DOHH2 (cell line): ENCODE measurements around the gene PDE2A.

ENCODE experiments used
- H3F3A ChIP-seq: fragments of 200-600 bp; sonication (generic), shearing (Covaris generic); 2 replicates; pipeline ENCODE4 v1.6.0; 2016; ENCODE audit warnings: antibody characterized with exemption, mild to moderate bottlenecking; ENCODE audit not compliant: control insufficient read depth, insufficient read depth
- H3K27ac ChIP-seq: fragments of 200-600 bp; sonication (generic); 2 replicates; pipeline ENCODE4 v1.5.1; 2014; ENCODE audit warnings: low read depth, mild to moderate bottlenecking, low read length, moderate library complexity
- H3K27me3 ChIP-seq: fragments of 200-600 bp; sonication (generic); 2 replicates; pipeline ENCODE4 v1.6.1; 2014; ENCODE audit warnings: mild to moderate bottlenecking, low read length, mixed read lengths; ENCODE audit not compliant: control insufficient read depth
- H3K36me3 ChIP-seq: fragments of 200-600 bp; sonication (generic); 2 replicates; pipeline ENCODE4 v1.6.1; 2014; ENCODE audit warnings: mild to moderate bottlenecking, low read length, moderate library complexity, mixed read lengths; ENCODE audit not compliant: control insufficient read depth
- H3K4me1 ChIP-seq: fragments of 200-600 bp; sonication (generic); 2 replicates; pipeline ENCODE4 v1.6.1; 2014; ENCODE audit warnings: mild to moderate bottlenecking, low read length, mixed read lengths; ENCODE audit not compliant: control insufficient read depth
- H3K4me2 ChIP-seq: fragments of 200-600 bp; sonication (generic); 2 replicates; pipeline ENCODE4 v1.6.0; 2014; ENCODE audit warnings: mild to moderate bottlenecking, low read length, moderate library complexity
- H3K4me3 ChIP-seq: fragments of 200-600 bp; sonication (generic); 2 replicates; pipeline ENCODE4 v1.5.1; 2014; ENCODE audit warnings: mild to moderate bottlenecking, low read length, mixed read lengths
- H3K79me2 ChIP-seq: fragments of 200-600 bp; sonication (generic); 2 replicates; pipeline ENCODE4 v1.6.1; 2014; ENCODE audit warnings: mild to moderate bottlenecking, low read length, mixed read lengths; ENCODE audit not compliant: control insufficient read depth
- H3K9me2 ChIP-seq: fragments of 200-600 bp; sonication (generic); replicated peaks from 2 replicates; pipeline ENCODE4 v1.6.1; 2014; ENCODE audit warnings: mild to moderate bottlenecking, low read length, mixed read lengths; ENCODE audit not compliant: control insufficient read depth
- H3K9me3 ChIP-seq: fragments of 200-600 bp; sonication (generic); 2 replicates; pipeline ENCODE4 v1.6.1; 2014; ENCODE audit warnings: antibody characterized with exemption, low read length, mixed read lengths; ENCODE audit not compliant: control insufficient read depth, insufficient read depth
- H4K20me1 ChIP-seq: fragments of 200-600 bp; sonication (generic); 2 replicates; pipeline ENCODE4 v1.6.0; 2014; ENCODE audit warnings: low read depth, mild to moderate bottlenecking, antibody characterized with exemption, low read length, moderate library complexity; ENCODE audit not compliant: control insufficient read depth, insufficient read depth
- EZH2phosphoT487 ChIP-seq: fragments of 200-600 bp; sonication (generic); IDR thresholded peaks from 2 replicates; pipeline ENCODE4 v1.6.1; 2017; ENCODE audit warnings: borderline replicate concordance, mild to moderate bottlenecking, antibody characterized with exemption, low read length, moderate library complexity, mixed read lengths
- TF ChIP-seq, protein P1 (sequence below): fragments of 200-600 bp; sonication (generic); IDR thresholded peaks from one replicate; pipeline ENCODE4 v1.5.1; 2014; ENCODE audit warnings: antibody characterized with exemption, mild to moderate bottlenecking, low read depth, low read length; ENCODE audit not compliant: poor library complexity, severe bottlenecking

Gene PDE2A

GRCh38 chr11:72648384-72649136 lies 25.7 kb downstream of the PDE2A start:
- H3K4me3 ChIP-seq, result no peak overlapping the region
- no peaks in the 10 kb centered on the region for H3F3A ChIP-seq
- no peaks in the 10 kb centered on the region for H3K9me3 ChIP-seq
- no peaks in the 10 kb centered on the region for H3K9me2 ChIP-seq
- no peaks in the 10 kb centered on the region for H3K4me1 ChIP-seq
- no peaks in the 10 kb centered on the region for H3K36me3 ChIP-seq
- no peak overlapping the region for H3K4me2 ChIP-seq
- H4K20me1 ChIP-seq, result no peaks in the 10 kb centered on the region
- no peaks in the 10 kb centered on the region for H3K79me2 ChIP-seq
- TF ChIP-seq, protein P1, sequence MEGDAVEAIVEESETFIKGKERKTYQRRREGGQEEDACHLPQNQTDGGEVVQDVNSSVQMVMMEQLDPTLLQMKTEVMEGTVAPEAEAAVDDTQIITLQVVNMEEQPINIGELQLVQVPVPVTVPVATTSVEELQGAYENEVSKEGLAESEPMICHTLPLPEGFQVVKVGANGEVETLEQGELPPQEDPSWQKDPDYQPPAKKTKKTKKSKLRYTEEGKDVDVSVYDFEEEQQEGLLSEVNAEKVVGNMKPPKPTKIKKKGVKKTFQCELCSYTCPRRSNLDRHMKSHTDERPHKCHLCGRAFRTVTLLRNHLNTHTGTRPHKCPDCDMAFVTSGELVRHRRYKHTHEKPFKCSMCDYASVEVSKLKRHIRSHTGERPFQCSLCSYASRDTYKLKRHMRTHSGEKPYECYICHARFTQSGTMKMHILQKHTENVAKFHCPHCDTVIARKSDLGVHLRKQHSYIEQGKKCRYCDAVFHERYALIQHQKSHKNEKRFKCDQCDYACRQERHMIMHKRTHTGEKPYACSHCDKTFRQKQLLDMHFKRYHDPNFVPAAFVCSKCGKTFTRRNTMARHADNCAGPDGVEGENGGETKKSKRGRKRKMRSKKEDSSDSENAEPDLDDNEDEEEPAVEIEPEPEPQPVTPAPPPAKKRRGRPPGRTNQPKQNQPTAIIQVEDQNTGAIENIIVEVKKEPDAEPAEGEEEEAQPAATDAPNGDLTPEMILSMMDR, result no peak
- TF ChIP-seq EZH2phosphoT487, result no peak
- no peak overlapping the region for H3K27ac ChIP-seq
- H3K27me3 ChIP-seq, result 0 out of 2 replicates have a peak, but pooled peaks cover 2% of the 10 kb centered on the region

GRCh38 chr11:72647882-72648281 lies 26.3 kb downstream of the PDE2A start:
- no peak overlapping the region for H3K27ac ChIP-seq

GRCh38 chr11:72646472-72646871 lies 27.8 kb downstream of the PDE2A start:
- Histone ChIP-seq H3K9me3 (no peaks in the 10 kb centered on the region), H3K4me1 (peaks cover 9% of the 10 kb centered on the region), H3K79me2 (no peaks in the 10 kb centered on the region), H3K4me3 (no peak overlapping the region), H3F3A (no peaks in the 10 kb centered on the region), H3K4me2 (no peak overlapping the region), H3K9me2 (no peaks in the 10 kb centered on the region), H3K27ac (no peak overlapping the region), H3K36me3 (no peaks in the 10 kb centered on the region), H4K20me1 (no peaks in the 10 kb centered on the region), H3K27me3 (peaks cover 12% of the 10 kb centered on the region)
- TF ChIP-seq, protein P1, result no peak
- no peak for TF ChIP-seq EZH2phosphoT487

More at GRCh38 chr11:72647882-72648281, 26.3 kb downstream of the PDE2A start:
- Histone ChIP-seq H3K4me2 (no peak overlapping the region), H3K9me2 (no peaks in the 10 kb centered on the region), H3K4me1 (peaks cover 4% of the 10 kb centered on the region), H4K20me1 (no peaks in the 10 kb centered on the region), H3K36me3 (no peaks in the 10 kb centered on the region), H3K9me3 (no peaks in the 10 kb centered on the region), H3K4me3 (no peak overlapping the region), H3K27me3 (peaks cover under 1% of the 10 kb centered on the region), H3F3A (no peaks in the 10 kb centered on the region), H3K79me2 (no peaks in the 10 kb centered on the region)
- TF ChIP-seq EZH2phosphoT487, result no peak
- TF ChIP-seq, protein P1, result no peak
